ENCODE results near the gene PGLYRP4. TPM values are rescaled to one million over a fixed set of nuclear protein-coding genes. Genes with fewer than 3 reads are reported as not detected.

Gene PGLYRP4
- total RNA-seq, 2 experiments from 2014 or later = not detected

DNA sequence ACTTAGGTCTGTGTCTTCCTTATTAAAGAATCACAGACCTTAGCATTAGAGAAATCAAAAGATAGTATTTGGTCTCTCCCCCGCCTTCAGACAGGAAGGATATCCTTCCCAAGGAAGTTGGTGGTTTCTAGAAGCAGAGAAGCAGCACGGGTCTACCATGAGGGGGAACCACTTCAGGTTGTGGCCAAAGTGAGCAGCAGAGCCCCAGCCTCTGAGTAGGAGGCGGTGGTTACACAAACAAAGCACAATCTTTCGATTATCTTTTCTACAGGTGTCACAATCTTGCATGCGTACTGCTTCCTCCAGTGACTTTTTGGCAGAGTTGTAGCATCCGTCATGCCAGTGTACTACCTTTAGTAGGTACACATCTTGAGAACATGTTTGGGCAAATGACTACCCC, 8.8 kb downstream of the PGLYRP4 start:
- TF ChIP-seq CTCF (conservative IDR thresholded peaks at IDR 0.05; ENCODE audit: low read length) (no peak), EZH2phosphoT487 (IDR thresholded peaks at IDR 0.05; ENCODE audit: borderline replicate concordance, low read depth, low read length) (no peak)
- no peak overlapping the region for H3K4me2 ChIP-seq (ENCODE audit: low read length)
- H3K79me2 ChIP-seq (ENCODE audit: insufficient read depth, low read depth, low read length) = no peaks in the 10 kb centered on the region
- H2AFZ ChIP-seq (ENCODE audit: low read length) = no peak overlapping the region
- H4K20me1 ChIP-seq (ENCODE audit: insufficient read depth, low read length) = no peaks in the 10 kb centered on the region
- H3K4me1 ChIP-seq (ENCODE audit: insufficient read depth, low read length, poor library complexity, severe bottlenecking) = no peaks in the 10 kb centered on the region
- no peaks in the 10 kb centered on the region for H3K36me3 ChIP-seq (ENCODE audit: insufficient read depth, low read length)
- POLR2A ChIA-PET = no interaction called here
- intact Hi-C loops (cut with micrococcal nuclease; ENCODE audit: unreplicated experiment) = no loop called here
- no peak for DNase-seq (ENCODE audit: low spot score)
- CTCF ChIA-PET (ENCODE audit: unreplicated experiment) = no interaction called here
- no TSS peak for BruUV-seq (replicated peaks)
- H3K9me2 ChIP-seq (ENCODE audit: insufficient read depth, low read length) = no peaks in the 10 kb centered on the region
- no peak overlapping the region for H3K27ac ChIP-seq (ENCODE audit: low read depth, low read length, poor library complexity, severe bottlenecking)
- no peaks in the 10 kb centered on the region for H3K9me3 ChIP-seq (ENCODE audit: low read length)
- H3K4me3 ChIP-seq (ENCODE audit: low read depth, low read length, poor library complexity, severe bottlenecking) = no peak overlapping the region

GRCh38 chr1:153337980-153338853, 10.4 kb downstream of the PGLYRP4 start:
- ChIA-PET CTCF (ENCODE audit: unreplicated experiment) (no interaction called here), POLR2A (no interaction called here)
- DNase-seq (ENCODE audit: low spot score) = no peak
- intact Hi-C loops (cut with micrococcal nuclease; ENCODE audit: unreplicated experiment) = no loop called here
- Histone ChIP-seq H3K27ac (ENCODE audit: low read depth, low read length, poor library complexity, severe bottlenecking) (no peak overlapping the region), H3K4me2 (ENCODE audit: low read length) (no peak overlapping the region), H3K4me1 (ENCODE audit: insufficient read depth, low read length, poor library complexity, severe bottlenecking) (no peaks in the 10 kb centered on the region), H3K9me2 (ENCODE audit: insufficient read depth, low read length) (no peaks in the 10 kb centered on the region), H3K4me3 (ENCODE audit: low read depth, low read length, poor library complexity, severe bottlenecking) (no peak overlapping the region), H3K9me3 (ENCODE audit: low read length) (no peaks in the 10 kb centered on the region), H4K20me1 (ENCODE audit: insufficient read depth, low read length) (no peaks in the 10 kb centered on the region), H2AFZ (ENCODE audit: low read length) (no peak overlapping the region), H3K79me2 (ENCODE audit: insufficient read depth, low read depth, low read length) (no peaks in the 10 kb centered on the region), H3K36me3 (ENCODE audit: insufficient read depth, low read length) (no peaks in the 10 kb centered on the region)
- no peak for TF ChIP-seq EZH2phosphoT487 (IDR thresholded peaks at IDR 0.05; ENCODE audit: borderline replicate concordance, low read depth, low read length)
- TF ChIP-seq CTCF (conservative IDR thresholded peaks at IDR 0.05; ENCODE audit: low read length) = no peak
- BruUV-seq (replicated peaks) = no TSS peak

DNA sequence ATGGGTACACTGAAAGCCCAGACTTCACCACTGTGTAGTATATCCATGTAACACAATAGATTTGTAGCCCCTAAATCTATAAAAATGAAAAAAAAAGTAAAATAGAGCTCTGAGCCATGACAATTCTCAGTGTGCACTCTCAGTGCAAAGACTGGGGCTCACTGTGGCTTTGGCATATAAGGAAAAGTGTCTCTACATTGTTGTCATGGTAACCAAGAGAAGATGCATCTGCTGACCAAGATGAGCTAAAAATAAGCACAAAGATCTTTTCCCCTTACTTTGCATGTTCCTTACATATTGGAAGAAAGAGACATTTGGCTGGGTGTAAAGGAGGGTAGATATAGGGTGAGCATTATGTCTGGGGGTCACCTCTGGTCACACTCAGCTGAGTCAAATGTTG, 12.0 kb downstream of the PGLYRP4 start:
- BruUV-seq (replicated peaks) = no TSS peak
- DNase-seq (ENCODE audit: low spot score) = no peak
- Histone ChIP-seq H3K27ac (ENCODE audit: low read depth, low read length, poor library complexity, severe bottlenecking) (no peak overlapping the region), H3K79me2 (ENCODE audit: insufficient read depth, low read depth, low read length) (no peaks in the 10 kb centered on the region), H3K4me2 (ENCODE audit: low read length) (no peak overlapping the region), H2AFZ (ENCODE audit: low read length) (no peak overlapping the region), H4K20me1 (ENCODE audit: insufficient read depth, low read length) (no peaks in the 10 kb centered on the region), H3K9me3 (ENCODE audit: low read length) (no peaks in the 10 kb centered on the region), H3K4me3 (ENCODE audit: low read depth, low read length, poor library complexity, severe bottlenecking) (no peak overlapping the region), H3K9me2 (ENCODE audit: insufficient read depth, low read length) (no peaks in the 10 kb centered on the region), H3K4me1 (ENCODE audit: insufficient read depth, low read length, poor library complexity, severe bottlenecking) (no peaks in the 10 kb centered on the region), H3K36me3 (ENCODE audit: insufficient read depth, low read length) (no peaks in the 10 kb centered on the region)
- TF ChIP-seq EZH2phosphoT487 (IDR thresholded peaks at IDR 0.05; ENCODE audit: borderline replicate concordance, low read depth, low read length) (no peak), CTCF (conservative IDR thresholded peaks at IDR 0.05; ENCODE audit: low read length) (no peak)
- CTCF ChIA-PET (ENCODE audit: unreplicated experiment) = no interaction called here
- POLR2A ChIA-PET = no interaction called here
- intact Hi-C loops (cut with micrococcal nuclease; ENCODE audit: unreplicated experiment) = no loop called here
